Nucleus accumbens (tissue), 56 donors: ENCODE data around the gene USP48.

Source experiments
- DNase-seq, 56 donors: peaks; one replicate each; lab custom pipeline; 2025; lab: John Stamatoyannopoulos, UW

Gene USP48

DNA sequence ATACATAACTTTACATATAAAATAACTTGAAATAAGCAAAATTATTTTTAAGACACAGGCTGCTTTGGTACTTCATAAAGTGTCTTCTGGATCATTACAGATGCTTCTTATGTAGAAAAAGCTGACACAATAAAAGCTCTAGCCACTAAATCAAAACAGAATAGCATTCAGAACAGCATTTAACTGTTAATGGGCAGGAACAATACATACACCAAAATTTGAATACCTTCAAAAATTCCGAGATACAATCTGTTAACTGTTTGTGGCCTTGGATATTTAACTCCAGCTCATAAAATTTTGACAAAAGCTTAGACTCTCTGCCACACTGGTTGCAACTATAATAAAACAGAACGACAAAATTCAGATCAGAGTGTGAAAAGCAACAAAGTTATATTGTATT is 31.7 kb downstream of the USP48 start:
- no peak for DNase-seq

DNA sequence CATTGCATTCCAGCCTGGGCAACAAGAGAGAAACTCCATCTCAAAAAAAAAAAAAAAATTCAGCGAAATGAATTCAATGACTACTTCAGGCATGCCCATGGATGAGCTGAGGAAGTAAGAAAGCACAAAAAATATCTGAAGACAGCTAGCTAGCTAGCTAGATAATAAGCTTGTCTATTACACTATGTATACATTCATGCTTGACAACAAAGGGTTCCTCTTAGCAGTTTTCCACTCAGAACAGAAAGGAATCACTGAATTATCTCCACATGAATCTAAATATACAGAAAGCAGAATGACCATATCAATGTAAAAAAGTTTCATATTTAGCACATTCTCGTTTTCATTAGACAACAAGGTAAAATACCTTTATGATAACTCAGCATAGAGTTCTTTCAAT is 32.1 kb downstream of the USP48 start:
- no peak for DNase-seq

DNA sequence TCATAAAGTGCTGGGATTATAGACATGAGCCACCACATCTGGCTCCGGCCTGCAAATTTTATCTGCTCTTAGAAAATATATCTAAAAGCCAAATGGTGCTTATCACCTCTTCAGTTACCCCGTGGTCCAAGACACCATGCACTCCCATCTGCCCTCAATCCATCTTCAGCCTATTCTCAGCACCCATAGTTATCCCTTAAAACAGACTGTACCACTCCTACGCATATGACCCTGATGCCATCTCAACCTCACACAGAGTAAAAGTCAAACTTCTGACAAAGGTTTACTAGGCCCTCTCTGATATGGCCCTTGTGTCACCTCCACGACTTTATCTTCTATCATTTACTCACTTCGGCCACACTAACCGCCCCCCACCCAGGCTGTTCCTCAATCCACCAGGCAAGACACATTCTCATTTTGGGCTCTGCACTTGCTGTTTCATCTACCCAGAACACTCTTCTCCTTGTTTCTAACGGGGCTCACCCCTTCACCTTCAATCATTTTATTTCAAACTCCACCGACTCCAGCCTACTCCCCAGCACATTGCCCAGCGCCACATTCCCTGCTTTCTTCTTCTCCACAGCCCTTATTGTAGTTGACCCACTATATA is 33.0 kb downstream of the USP48 start:
- DNase-seq, result no peak

DNA sequence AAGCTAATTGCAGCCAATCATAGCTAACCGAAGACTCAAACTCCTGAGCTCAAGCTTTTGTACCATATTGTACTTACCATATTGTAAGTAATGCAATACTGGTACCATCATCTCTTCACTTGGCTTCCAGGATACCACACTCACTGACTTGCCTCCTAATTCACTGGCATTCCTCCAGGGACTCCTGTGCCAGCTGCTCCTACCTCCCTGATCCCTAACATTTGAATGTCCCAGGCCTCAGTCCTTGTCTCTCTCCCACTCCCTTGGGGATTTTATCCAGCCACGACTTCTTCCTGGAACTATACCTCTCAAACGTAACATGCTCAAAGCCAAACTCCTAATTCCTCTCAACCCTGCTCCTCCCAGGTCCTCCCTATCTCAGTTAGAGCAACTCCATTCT is 33.8 kb downstream of the USP48 start:
- DNase-seq, result no peak

DNA sequence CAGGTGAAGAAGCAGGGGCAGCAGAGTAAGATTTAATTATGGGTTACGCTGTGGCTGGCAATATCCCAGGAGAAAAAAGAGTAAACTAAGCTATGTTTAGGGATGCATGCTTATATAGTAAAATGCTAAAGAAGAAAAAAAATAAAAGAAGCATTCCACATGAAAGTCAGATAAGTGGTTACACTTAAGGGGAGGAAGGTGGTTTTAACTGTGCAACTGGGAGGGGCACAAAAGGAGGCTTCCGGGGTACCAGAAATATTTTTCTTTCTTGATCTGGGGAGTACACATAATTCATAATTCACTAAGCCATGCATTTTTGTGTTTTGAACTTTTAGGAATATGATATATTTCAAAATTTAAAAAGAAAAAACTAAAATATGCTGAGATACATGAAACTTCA is 39.5 kb downstream of the USP48 start:
- DNase-seq, result no peak

DNA sequence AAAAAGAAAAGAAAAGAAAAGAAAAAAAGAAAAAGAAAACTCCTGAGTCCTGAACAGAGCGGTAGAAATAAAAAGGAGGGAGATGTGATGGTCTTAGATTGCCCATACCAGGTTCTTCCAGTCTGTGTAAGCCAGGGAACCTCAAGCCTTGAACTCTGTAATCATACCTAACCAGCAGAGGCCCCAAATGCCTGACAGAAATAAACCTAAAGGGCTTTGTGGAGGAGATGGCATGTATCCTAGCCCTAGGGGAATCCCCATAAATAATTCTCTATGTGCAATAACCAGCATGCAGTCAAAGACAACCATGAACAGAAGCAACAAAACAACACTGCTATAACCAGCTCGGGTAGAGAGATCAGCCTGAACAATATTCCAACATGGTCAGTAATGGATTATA is 40.4 kb downstream of the USP48 start:
- no peak for DNase-seq

DNA sequence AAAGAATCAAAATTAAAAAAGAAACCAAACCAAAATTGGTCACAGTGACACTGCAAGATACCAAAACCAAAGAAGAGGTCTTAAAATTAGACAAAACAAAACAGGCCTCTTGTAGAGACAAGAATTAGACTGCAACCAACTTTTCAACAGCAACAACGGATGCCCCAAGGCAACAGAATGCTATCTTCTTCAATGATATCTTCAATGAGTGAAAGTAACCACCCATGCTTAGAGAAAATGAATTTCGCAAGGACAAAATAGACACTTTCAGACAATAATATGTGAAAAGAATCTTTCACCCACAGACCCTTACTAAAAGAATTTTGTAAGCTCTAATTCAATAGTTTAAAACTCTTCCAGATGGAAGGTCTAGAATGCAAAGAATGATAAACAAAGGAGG is 41.7 kb downstream of the USP48 start:
- DNase-seq, result no peak

DNA sequence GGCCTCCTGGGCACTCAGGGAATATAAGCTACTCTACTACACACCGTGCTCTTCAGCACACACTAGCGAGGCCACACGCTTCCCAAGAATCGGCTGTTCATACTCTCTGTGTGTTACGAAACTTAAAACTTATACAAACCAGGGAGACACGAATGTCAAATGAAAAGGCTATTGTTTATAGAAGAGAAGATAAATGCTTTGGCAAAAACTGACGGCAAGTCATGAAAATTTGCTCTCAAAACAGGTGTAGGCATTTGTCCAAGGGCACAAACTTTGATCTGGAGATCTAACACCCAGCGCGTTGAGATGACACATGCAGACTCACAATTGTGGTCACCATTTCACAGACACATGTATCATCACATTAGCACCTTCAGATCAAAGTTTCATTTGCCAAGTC is 46.1 kb downstream of the USP48 start:
- DNase-seq, result no peak

DNA sequence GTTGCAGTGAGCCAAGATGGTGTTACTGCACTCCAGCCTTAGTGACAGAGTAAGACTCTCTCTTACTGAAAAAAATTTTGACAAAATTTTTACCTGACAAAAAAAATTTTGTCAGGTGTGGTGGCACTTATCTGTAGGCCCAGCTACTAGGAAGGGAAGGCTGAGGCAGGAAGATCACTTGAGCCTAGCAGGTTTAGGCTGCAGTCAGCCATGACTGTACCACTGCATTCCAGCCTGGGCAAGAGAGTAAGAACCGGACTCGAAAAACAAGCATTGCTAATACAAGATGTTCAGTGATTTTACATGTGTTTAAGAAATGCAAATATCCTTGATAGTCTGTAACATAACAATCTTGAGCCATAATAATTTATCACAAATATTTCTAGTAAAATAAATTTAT is 46.9 kb downstream of the USP48 start:
- no peak for DNase-seq

DNA sequence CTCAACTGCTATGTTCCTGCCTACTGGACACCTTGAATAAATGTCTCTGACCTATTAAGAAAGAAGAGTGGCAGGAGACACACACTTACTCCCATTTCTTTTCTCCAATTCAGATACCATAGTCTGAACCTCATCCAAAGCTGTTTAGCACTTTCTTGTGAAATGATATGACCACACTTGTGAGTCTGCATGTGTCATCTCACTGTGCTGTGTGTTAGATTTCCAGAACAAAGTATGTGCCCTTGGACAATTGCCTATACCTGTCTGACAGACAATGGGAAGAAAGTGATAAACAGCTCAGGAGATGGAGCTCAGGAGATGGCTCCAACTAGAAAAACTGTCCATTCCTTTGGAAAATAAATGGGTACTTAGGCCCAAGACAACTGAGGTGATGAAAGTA is 48.4 kb downstream of the USP48 start:
- no peak for DNase-seq

DNA sequence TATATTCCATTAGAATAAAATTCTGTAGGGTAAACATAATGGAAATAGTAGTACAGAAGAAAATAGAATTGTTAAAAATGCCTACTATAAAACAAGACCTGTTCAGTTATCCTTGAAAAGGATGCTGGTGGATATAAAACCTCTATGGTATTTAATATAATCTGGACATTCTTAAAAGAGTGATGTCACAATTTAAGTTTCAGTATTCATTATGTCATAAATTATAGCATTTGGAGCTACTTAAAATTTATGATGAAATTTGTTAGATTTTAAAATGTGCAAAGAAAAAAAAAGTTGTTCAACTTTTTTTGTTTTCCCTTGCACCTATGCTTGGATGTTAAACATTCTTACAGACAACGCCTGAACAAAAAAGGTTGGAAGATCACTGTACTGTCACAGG is 50.3 kb downstream of the USP48 start:
- no peak for DNase-seq

DNA sequence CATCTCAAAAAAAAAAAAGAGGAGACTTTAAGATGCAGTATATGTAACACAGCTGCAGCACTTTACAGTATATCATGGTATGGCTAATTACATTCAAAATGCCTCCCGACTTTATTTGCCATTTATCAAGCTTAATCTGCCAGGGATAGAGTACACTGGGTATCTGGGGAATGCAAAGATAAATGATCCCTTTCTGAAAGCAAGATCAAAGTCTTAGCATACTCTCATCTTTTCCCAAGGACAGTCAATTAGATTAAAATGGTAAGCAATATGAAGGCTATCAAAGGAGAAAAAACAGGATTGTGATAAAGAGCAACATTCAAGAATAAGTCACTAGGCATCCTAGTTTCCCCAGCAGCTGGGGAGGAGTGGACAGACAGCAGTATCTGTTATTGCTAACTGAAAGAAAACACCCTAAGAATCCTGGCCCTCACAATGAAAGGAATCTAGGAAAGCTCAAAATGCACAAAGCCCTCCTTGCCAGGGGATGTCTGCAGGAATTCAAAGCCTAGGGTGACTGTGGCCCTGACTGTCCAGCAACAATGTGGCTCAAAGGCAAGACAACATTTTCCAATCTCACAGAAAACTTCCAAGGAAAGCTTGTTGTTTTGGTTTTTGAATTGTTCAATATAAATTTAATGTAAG is 57.1 kb downstream of the USP48 start:
- DNase-seq, result no peak

DNA sequence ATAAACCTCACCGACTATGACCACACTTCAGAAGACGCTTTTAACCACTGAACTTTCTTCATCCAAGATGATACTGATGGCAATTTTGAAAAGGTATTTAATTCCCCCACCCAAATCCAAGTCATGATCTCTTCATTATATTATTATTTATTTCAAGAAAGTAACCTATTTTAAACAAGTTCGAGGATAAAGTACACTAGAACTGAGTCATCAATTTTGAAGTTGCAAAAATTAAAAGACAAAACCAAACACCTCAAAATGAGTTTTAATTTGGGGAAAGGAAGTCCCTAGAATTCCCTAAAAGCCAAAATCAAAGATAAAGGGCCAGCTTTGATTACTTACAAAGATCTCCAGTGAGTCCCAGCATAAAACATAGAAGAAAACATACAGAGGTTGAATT is 58.4 kb downstream of the USP48 start:
- DNase-seq, result no peak

DNA sequence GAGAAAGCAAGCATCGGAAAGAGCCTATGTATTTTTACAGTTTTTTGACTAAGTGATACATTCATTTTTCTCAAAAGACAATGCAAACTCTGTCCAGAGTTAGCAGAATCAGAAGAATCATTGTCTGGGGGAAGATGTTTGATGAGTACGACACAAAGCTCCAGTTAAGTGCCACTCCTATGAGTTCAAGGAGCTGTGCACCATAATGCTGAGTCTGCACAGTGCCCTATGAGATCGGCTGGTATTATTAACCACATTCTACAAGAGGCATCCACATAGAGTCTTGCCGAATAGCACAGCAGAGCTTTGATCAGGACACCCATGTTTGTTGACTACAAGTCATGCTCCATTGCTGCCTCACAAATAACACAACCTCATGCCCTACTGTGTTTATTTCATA is 58.9 kb downstream of the USP48 start:
- no peak for DNase-seq

DNA sequence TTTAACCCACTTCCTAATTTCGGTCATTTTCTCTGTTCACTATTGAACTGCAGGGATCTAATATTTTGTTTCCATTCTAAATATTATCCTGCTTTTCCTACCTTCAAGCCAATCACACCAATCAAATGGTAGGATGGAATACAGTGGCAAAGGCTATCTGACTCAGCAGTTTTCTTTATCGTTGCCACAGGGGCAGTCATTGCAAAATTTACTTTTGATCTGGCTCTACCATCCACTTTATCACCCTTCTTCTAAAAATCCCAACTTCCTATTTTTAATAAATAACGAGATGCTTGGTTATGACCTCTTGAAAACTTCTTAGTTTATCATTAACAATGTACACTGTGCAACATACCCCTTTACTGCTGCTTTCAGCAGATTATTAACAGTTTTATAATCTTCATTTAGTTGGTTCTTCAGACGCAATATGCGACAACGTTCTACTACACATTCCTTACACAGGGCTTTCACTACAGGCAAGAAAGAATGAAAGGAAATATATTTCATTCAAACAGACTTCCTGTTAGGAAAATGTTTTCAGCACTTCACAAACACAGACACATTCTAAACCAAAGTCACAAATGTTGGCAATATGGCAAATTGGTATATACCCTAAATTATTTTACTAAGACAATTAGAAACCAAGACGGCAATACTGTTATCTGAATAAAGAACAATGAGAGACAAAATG is 61.5 kb downstream of the USP48 start:
- no peak for DNase-seq

DNA sequence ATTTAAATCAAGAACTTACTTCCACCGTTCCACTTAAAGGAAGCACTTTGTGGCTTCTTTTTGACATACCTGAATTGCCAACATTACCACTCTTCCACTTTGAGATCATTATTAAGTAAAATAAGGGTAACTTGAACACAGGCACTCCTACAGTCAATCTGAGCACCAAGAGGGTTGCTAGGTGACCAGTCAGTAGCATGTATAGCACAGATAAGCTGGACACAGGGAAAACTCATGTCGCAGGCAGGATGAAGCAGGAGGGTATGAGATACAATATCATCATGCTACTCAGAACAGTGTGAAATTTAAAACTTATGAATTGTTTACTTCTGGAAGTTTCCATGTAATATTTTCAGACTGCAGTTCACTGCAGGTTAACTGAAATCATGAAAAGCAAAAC is 66.8 kb downstream of the USP48 start:
- no peak for DNase-seq

DNA sequence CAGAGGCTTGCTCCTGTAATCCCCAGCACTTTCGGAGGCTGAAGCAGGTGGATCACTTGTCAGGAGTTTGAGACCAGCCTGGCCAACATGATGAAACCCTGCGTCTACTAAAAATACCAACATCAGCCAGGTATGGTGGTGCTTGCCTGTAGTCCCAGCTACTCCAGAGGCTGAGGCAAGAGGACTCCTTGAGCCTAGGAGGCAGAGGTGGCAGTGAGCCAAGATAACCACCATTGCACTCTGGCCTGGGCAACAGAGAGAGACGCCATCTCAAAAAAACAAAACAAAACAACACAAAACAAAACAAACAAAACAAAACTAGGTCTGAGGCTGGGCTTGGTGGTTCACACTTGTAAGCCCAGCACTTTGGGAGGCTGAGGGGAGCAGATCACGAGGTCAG is 75.1 kb downstream of the USP48 start:
- no peak for DNase-seq

DNA sequence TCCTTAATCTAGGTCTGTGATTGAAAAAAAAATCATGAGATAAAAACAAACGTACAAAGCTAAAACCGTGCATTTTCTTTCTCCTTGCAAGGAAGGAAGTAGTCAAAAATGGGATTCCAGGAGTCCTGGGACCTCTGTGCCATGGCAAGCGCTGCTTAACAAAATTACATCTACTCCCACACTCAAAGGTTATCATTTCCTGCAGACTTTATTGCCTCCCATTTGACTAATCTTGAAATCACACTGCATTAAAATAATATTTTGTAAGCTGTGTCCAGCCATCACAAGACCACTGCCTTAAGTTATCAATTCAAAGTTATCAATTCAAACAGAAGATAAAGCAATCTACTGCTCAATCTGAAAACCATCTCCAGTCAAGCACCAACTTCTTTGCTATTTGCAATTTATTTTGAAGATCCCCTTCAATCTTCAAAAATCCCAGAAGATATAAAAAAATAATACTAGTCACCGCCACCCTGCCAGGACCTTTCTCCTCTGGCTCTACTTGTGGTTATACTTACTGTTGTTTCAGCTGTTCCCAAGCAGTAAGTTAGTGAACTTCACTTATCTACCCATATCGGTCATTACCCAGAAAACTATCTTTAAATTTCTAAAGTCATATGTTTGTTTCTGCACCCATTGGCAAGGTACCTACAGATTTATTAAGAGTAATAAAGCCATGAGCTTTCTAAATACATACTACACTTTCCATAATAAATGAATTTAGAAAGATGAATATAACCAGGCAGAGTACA is 75.7 kb downstream of the USP48 start:
- no peak for DNase-seq

DNA sequence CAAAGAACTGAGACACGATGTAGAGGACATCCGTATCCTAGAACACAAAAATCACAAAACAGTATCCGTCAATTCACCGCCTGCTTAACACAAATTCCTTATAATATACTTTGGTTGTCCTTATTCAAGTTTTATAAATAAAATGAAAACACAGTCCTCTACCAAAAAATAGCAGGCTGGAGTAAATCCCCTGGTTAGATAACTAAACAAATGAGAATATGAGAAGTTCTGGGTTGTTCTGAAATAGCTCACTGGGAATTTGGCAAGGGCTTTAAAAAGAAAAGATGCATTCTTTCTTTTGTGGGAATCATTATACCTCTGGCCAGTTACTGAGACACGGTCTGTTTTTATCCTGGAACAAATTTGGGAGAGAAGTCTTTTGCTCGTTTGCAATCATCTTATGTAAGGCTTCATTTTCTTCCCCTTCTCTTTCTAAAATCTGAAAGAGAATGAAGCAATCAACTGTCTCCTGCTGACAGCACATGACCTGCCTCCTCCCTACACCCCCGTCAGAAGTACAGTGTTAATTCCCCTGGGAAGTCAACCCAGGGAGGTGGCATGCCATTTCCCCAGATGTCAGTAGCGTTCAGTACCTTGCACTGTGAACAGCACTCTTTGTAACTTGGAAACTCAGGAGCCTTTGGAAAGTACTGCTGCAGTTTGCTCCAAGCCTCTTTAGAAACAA is 76.7 kb downstream of the USP48 start:
- peak in 43 of 56 donors; percentile 5 to 85 (median 35) for DNase-seq

DNA sequence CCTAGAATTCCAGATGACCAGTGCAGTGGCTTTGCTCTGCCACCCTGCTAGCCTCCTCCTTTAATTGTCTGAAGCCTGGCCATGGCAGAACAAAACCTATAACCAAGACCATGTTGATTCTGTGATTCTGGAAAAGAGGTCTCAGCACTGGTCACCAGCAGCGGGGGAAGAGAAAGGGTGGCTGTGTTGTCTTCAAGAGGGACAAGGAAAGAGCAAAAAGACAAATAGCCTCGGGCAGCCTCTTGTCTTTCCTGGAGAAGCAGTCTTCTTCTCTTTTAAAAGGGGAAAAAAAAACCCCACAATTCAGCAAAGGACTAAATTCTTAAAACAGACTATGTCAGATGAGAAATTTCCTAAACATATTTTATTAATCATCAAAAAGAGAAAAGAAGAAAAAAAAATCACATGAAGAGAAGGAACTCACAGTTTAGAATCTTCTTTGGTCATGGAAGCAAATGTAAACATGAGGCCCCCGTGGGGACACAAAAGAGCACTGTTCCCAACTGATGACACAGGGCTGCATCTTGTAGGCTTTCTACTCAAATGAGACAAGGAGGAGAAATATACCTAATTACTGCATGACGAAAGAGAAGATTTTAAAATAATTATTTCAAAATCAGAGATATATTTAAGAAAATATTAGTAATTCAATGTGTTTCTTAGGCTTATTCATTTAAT is 77.5 kb downstream of the USP48 start:
- peak in 31 of 56 donors; percentile 2 to 60 (median 21) for DNase-seq
